Measurements from ENCODE around the gene PRKCH. TPM values are rescaled to one million over a fixed set of nuclear protein-coding genes. Genes with fewer than 3 reads are reported as not detected.

The PRKCH gene
- total and polyA plus RNA-seq, 4 experiments from 2014 or later = 246 to 284 (median 249) TPM

- H3K27me3 Mint-ChIP-seq = no peaks in the 10 kb centered on the region
- CTCF ChIA-PET (ENCODE audit: partially characterized antibody) = interaction anchor here (0.6 to 1.1 kb wide), 4 partner anchors 11 to 662 kb away, joined by 3 to 5 read pairs (median 3); no protein-coding TSS in a partner anchor
- peaks cover 12 to 21% (median 14%) of the 10 kb centered on the region in 4 donors for H3K4me1 Mint-ChIP-seq
- Histone ChIP-seq H3K9me3 (ENCODE audit: control insufficient read depth in 1 of 2, low read length in 2 of 2) (no peaks in the 10 kb centered on the region), H3K27me3 (ENCODE audit: insufficient read depth, low read length) (no peaks in the 10 kb centered on the region), H3K27ac (ENCODE audit: low read depth, low read length) (no peak overlapping the region), H3K4me1 (ENCODE audit: insufficient read depth, low read length) (peaks cover 11% of the 10 kb centered on the region), H3K4me3 (ENCODE audit: low read length in 2 of 2) (no peak overlapping the region), H3K36me3 (ENCODE audit: insufficient read depth, low read length) (no peaks in the 10 kb centered on the region)
- intact Hi-C loops (cut with micrococcal nuclease) = no loop called here
- no peaks in the 10 kb centered on the region for H3K36me3 Mint-ChIP-seq
- H3K9me3 Mint-ChIP-seq = no peaks in the 10 kb centered on the region
- DNase-seq = no peak
- POLR2A ChIA-PET (ENCODE audit: partially characterized antibody) = no interaction called here
- no peak overlapping the region for H3K4me3 Mint-ChIP-seq
- peak overlapping the region in 1 of 7 donors; percentile 8 for H3K27ac Mint-ChIP-seq
Measured at GRCh38 chr14:61288228-61288627, 33.2 kb upstream of the PRKCH start.

- DNase-seq = no peak
- H3K9me3 ChIP-seq (ENCODE audit: control insufficient read depth in 1 of 2, low read length in 2 of 2) = no peaks in the 10 kb centered on the region
- intact Hi-C loops (cut with micrococcal nuclease) = no loop called here
- H3K4me1 Mint-ChIP-seq = peaks cover 11 to 18% (median 14%) of the 10 kb centered on the region in 4 donors
- peaks cover 11% of the 10 kb centered on the region for H3K4me1 ChIP-seq (ENCODE audit: insufficient read depth, low read length)
- H3K27ac ChIP-seq (ENCODE audit: low read depth, low read length) = no peak overlapping the region
- H3K36me3 Mint-ChIP-seq = no peaks in the 10 kb centered on the region
- peak overlapping the region in 2 of 7 donors; percentile 32 to 46 for H3K27ac Mint-ChIP-seq
- H3K4me3 ChIP-seq (ENCODE audit: low read length in 2 of 2) = no peak overlapping the region
- CTCF ChIA-PET (ENCODE audit: partially characterized antibody) = interaction anchor here (0.7 to 1.1 kb wide), 3 partner anchors 12 to 37 kb away, joined by 3 to 5 read pairs (median 3); no protein-coding TSS in a partner anchor
- no peak overlapping the region for H3K4me3 Mint-ChIP-seq
- H3K27me3 ChIP-seq (ENCODE audit: insufficient read depth, low read length) = no peaks in the 10 kb centered on the region
- H3K36me3 ChIP-seq (ENCODE audit: insufficient read depth, low read length) = no peaks in the 10 kb centered on the region
- H3K9me3 Mint-ChIP-seq = no peaks in the 10 kb centered on the region
- no peaks in the 10 kb centered on the region for H3K27me3 Mint-ChIP-seq
- POLR2A ChIA-PET (ENCODE audit: partially characterized antibody) = no interaction called here
Measured at GRCh38 chr14:61288720-61289119, 32.7 kb upstream of the PRKCH start.

- no peaks in the 10 kb centered on the region for H3K9me3 Mint-ChIP-seq
- Histone ChIP-seq H3K9me3 (ENCODE audit: control insufficient read depth in 1 of 2, low read length in 2 of 2) (no peaks in the 10 kb centered on the region), H3K4me1 (ENCODE audit: insufficient read depth, low read length) (peaks cover 7% of the 10 kb centered on the region), H3K36me3 (ENCODE audit: insufficient read depth, low read length) (no peaks in the 10 kb centered on the region), H3K4me3 (ENCODE audit: low read length in 2 of 2) (no peak overlapping the region), H3K27ac (ENCODE audit: low read depth, low read length) (no peak overlapping the region), H3K27me3 (ENCODE audit: insufficient read depth, low read length) (no peaks in the 10 kb centered on the region)
- DNase-seq = no peak
- CTCF ChIA-PET (ENCODE audit: partially characterized antibody) = interaction anchor here (0.6 to 3.9 kb wide), 4 partner anchors 9 to 547 kb away, joined by 3 to 36 read pairs (median 14); partner anchors contain the start of gene TMEM30B
- POLR2A ChIA-PET (ENCODE audit: partially characterized antibody) = interaction anchor here (0.6 kb wide), 1 partner anchor 379 kb away, joined by 4 read pairs; no protein-coding TSS in a partner anchor
- H3K4me1 Mint-ChIP-seq = peaks cover 3 to 7% (median 5%) of the 10 kb centered on the region in 4 donors
- no peaks in the 10 kb centered on the region for H3K27me3 Mint-ChIP-seq
- no peak overlapping the region for H3K27ac Mint-ChIP-seq
- no peak overlapping the region for H3K4me3 Mint-ChIP-seq
- intact Hi-C loops (cut with micrococcal nuclease) = loop anchor here (10.0 kb wide), 1 partner anchor 244 kb away; no protein-coding TSS in a partner anchor
- H3K36me3 Mint-ChIP-seq = no peaks in the 10 kb centered on the region
Measured at GRCh38 chr14:61290701-61291100, 30.7 kb upstream of the PRKCH start.

GRCh38 chr14:61296151-61296550 lies 25.2 kb upstream of the PRKCH start:
- no peak for DNase-seq
- no peak overlapping the region for H3K4me3 Mint-ChIP-seq
- H3K36me3 Mint-ChIP-seq = peaks cover 4 to 12% of the 10 kb centered on the region in 2 donors
- peaks cover 0 to 9% (median 0%) of the 10 kb centered on the region in 8 donors for H3K9me3 Mint-ChIP-seq
- H3K4me1 Mint-ChIP-seq = peaks cover 27 to 46% (median 38%) of the 10 kb centered on the region in 4 donors
- H3K27ac Mint-ChIP-seq = peak overlapping the region in 1 of 7 donors; percentile 59
- no peak overlapping the region for H3K4me3 ChIP-seq (ENCODE audit: low read length in 2 of 2)
- no peaks in the 10 kb centered on the region for H3K9me3 ChIP-seq (ENCODE audit: control insufficient read depth in 1 of 2, low read length in 2 of 2)
- CTCF ChIA-PET (ENCODE audit: partially characterized antibody) = interaction anchor here (0.6 to 4.1 kb wide), 34 partner anchors 9 to 830 kb away, joined by 3 to 29 read pairs (median 4); no protein-coding TSS in a partner anchor
- intact Hi-C loops (cut with micrococcal nuclease) = loop anchor here (2.0 to 10.0 kb wide), 2 partner anchors 25 to 239 kb away; partner anchors contain the start of gene PRKCH
- POLR2A ChIA-PET (ENCODE audit: partially characterized antibody) = interaction anchor here (1.1 kb wide), 2 partner anchors 16 to 156 kb away, joined by 4 read pairs; partner anchors contain the start of gene TMEM30B
- peaks cover 21% of the 10 kb centered on the region for H3K4me1 ChIP-seq (ENCODE audit: insufficient read depth, low read length)
- no peak overlapping the region for H3K27ac ChIP-seq (ENCODE audit: low read depth, low read length)
- no peaks in the 10 kb centered on the region for H3K27me3 ChIP-seq (ENCODE audit: insufficient read depth, low read length)
- no peaks in the 10 kb centered on the region for H3K36me3 ChIP-seq (ENCODE audit: insufficient read depth, low read length)
- H3K27me3 Mint-ChIP-seq = no peaks in the 10 kb centered on the region

- peaks cover 21% of the 10 kb centered on the region for H3K4me1 ChIP-seq (ENCODE audit: insufficient read depth, low read length)
- Mint-ChIP-seq H3K27ac (peak overlapping the region in 2 of 7 donors; percentile 43 to 79), H3K36me3 (peaks cover 5 to 13% of the 10 kb centered on the region in 2 donors), H3K4me1 (peaks cover 27 to 47% (median 38%) of the 10 kb centered on the region in 4 donors), H3K4me3 (no peak overlapping the region), H3K9me3 (peaks cover 0 to 9% (median 0%) of the 10 kb centered on the region in 8 donors), H3K27me3 (no peaks in the 10 kb centered on the region)
- H3K27me3 ChIP-seq (ENCODE audit: insufficient read depth, low read length) = no peaks in the 10 kb centered on the region
- peak; percentile 41 to 67 (median 59) for DNase-seq
- ChIA-PET POLR2A (ENCODE audit: partially characterized antibody) (interaction anchor here (1.1 kb wide), 2 partner anchors 16 to 155 kb away, joined by 4 read pairs; partner anchors contain the start of gene TMEM30B), CTCF (ENCODE audit: partially characterized antibody) (interaction anchor here (0.6 to 4.1 kb wide), 35 partner anchors 8 to 830 kb away, joined by 3 to 29 read pairs (median 4); no protein-coding TSS in a partner anchor)
- no peak overlapping the region for H3K4me3 ChIP-seq (ENCODE audit: low read length in 2 of 2)
- H3K36me3 ChIP-seq (ENCODE audit: insufficient read depth, low read length) = no peaks in the 10 kb centered on the region
- intact Hi-C loops (cut with micrococcal nuclease) = loop anchor here (1.0 to 10.0 kb wide), 7 partner anchors 24 to 540 kb away; partner anchors contain the start of gene PRKCH
- H3K9me3 ChIP-seq (ENCODE audit: control insufficient read depth in 1 of 2, low read length in 2 of 2) = no peaks in the 10 kb centered on the region
- H3K27ac ChIP-seq (ENCODE audit: low read depth, low read length) = no peak overlapping the region
Measured at GRCh38 chr14:61296719-61297502, 24.5 kb upstream of the PRKCH start.

GRCh38 chr14:61297581-61297980 lies 23.8 kb upstream of the PRKCH start:
- Mint-ChIP-seq H3K9me3 (peaks cover 0 to 9% (median 0%) of the 10 kb centered on the region in 8 donors), H3K27me3 (no peaks in the 10 kb centered on the region), H3K36me3 (peaks cover 5 to 19% of the 10 kb centered on the region in 2 donors), H3K27ac (peak overlapping the region in 6 of 7 donors; percentile 11 to 79 (median 71)), H3K4me3 (no peak overlapping the region), H3K4me1 (peaks cover 27 to 47% (median 38%) of the 10 kb centered on the region in 4 donors)
- H3K27ac ChIP-seq (ENCODE audit: low read depth, low read length) = no peak overlapping the region
- H3K4me1 ChIP-seq (ENCODE audit: insufficient read depth, low read length) = peaks cover 21% of the 10 kb centered on the region
- H3K27me3 ChIP-seq (ENCODE audit: insufficient read depth, low read length) = no peaks in the 10 kb centered on the region
- no peaks in the 10 kb centered on the region for H3K9me3 ChIP-seq (ENCODE audit: control insufficient read depth in 1 of 2, low read length in 2 of 2)
- no peak overlapping the region for H3K4me3 ChIP-seq (ENCODE audit: low read length in 2 of 2)
- CTCF ChIA-PET (ENCODE audit: partially characterized antibody) = interaction anchor here (0.6 to 4.1 kb wide), 12 partner anchors 12 to 540 kb away, joined by 3 to 29 read pairs (median 4); partner anchors contain the start of gene TMEM30B
- intact Hi-C loops (cut with micrococcal nuclease) = loop anchor here (1.0 to 10.0 kb wide), 7 partner anchors 23 to 540 kb away; partner anchors contain the start of gene PRKCH
- H3K36me3 ChIP-seq (ENCODE audit: insufficient read depth, low read length) = no peaks in the 10 kb centered on the region
- no peak for DNase-seq
- POLR2A ChIA-PET (ENCODE audit: partially characterized antibody) = interaction anchor here (1.4 kb wide), 1 partner anchor 25 kb away, joined by 3 read pairs; no protein-coding TSS in a partner anchor

All from CD4-positive, alpha-beta memory T cell (primary cell).